ENCODE data around the gene COMMD1. TPM values are rescaled to one million over a fixed set of nuclear protein-coding genes. Genes with fewer than 3 reads are reported as not detected.

COMMD1 gene
- polyA plus RNA-seq, 1 donor (not counting 4 experiments of a cell fraction or from before 2014, with no cell fraction given): 44.8 TPM

DNA sequence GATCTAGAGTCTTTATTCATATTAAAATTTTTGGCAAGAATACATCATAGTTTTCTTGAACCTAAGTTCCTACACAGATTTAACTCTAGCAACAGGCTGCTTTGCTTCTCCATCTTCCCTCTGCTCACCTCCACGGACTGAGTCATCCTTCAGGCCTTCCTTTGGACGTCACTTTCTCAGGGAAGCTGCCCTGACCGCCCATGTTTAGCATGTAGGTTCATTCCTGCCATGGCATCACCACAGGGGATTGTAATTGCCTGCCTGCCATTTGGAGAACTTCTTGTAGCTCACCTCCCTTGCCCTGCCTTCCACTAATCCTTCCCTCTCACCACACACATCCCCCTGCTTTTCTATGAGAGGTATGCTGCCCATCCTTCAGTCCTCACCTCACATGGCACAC is 246.5 kb downstream of the COMMD1 start:
- Histone ChIP-seq H3K79me2 (ENCODE audit: control insufficient read depth, insufficient read depth, low read length) (no peaks in the 10 kb centered on the region), H3K9ac (ENCODE audit: control insufficient read depth, extremely low read depth, insufficient read depth, low read length) (no peak overlapping the region), H3K4me3 (ENCODE audit: control insufficient read depth in 2 of 3, extremely low read depth in 1 of 3, insufficient read depth in 2 of 3, low read depth in 1 of 3, low read length in 3 of 3) (no peak overlapping the region), H3K36me3 (ENCODE audit: control insufficient read depth in 2 of 2, extremely low read depth in 1 of 2, insufficient read depth in 2 of 2, low read length in 2 of 2) (no peaks in the 10 kb centered on the region), H3K27ac (ENCODE audit: control insufficient read depth, insufficient read depth, low read length) (no peak overlapping the region), H3K4me2 (ENCODE audit: control insufficient read depth, extremely low read depth, insufficient read depth, low read depth, low read length) (no peak overlapping the region), H3K27me3 (ENCODE audit: control insufficient read depth, extremely low read depth, insufficient read depth, low read length) (no peaks in the 10 kb centered on the region), H4K20me1 (ENCODE audit: control insufficient read depth, extremely low read depth, insufficient read depth, low read length) (no peaks in the 10 kb centered on the region), H3K4me1 (ENCODE audit: control insufficient read depth, extremely low read depth, insufficient read depth, low read length) (peaks cover 36% of the 10 kb centered on the region), H3K9me1 (ENCODE audit: control insufficient read depth, extremely low read depth, insufficient read depth, low read length) (no peaks in the 10 kb centered on the region), H2AFZ (ENCODE audit: control insufficient read depth, low read length) (no peak overlapping the region), H3K9me3 (ENCODE audit: control insufficient read depth, low read depth, low read length) (no peaks in the 10 kb centered on the region)
- no peak for FAIRE-seq
- TF ChIP-seq CTCF (optimal IDR thresholded peaks at IDR 0.05 in 1 of 3, IDR thresholded peaks at IDR 0.05 in 1 of 3, conservative IDR thresholded peaks at IDR 0.05 in 1 of 3; ENCODE audit: extremely low read depth in 1 of 3, insufficient read depth in 2 of 3, low read length in 3 of 3) (no peak), EZH2 (IDR thresholded peaks at IDR 0.05; ENCODE audit: low read length) (no peak)
- peak; percentile 9 for DNase-seq (ENCODE audit: low read depth, low spot score)
- dilution Hi-C loops (cut with MboI; ENCODE audit: extremely low pct_ligation_motif_present, low sequenced_read_pairs): no loop called here

- Histone ChIP-seq H3K4me3 (ENCODE audit: control insufficient read depth in 2 of 3, extremely low read depth in 1 of 3, insufficient read depth in 2 of 3, low read depth in 1 of 3, low read length in 3 of 3) (no peak overlapping the region), H3K4me1 (ENCODE audit: control insufficient read depth, extremely low read depth, insufficient read depth, low read length) (no peaks in the 10 kb centered on the region), H2AFZ (ENCODE audit: control insufficient read depth, low read length) (no peak overlapping the region), H3K36me3 (ENCODE audit: control insufficient read depth in 2 of 2, extremely low read depth in 1 of 2, insufficient read depth in 2 of 2, low read length in 2 of 2) (no peaks in the 10 kb centered on the region), H3K27me3 (ENCODE audit: control insufficient read depth, extremely low read depth, insufficient read depth, low read length) (no peaks in the 10 kb centered on the region), H3K4me2 (ENCODE audit: control insufficient read depth, extremely low read depth, insufficient read depth, low read depth, low read length) (no peak overlapping the region), H3K27ac (ENCODE audit: control insufficient read depth, insufficient read depth, low read length) (no peak overlapping the region), H3K9me1 (ENCODE audit: control insufficient read depth, extremely low read depth, insufficient read depth, low read length) (no peaks in the 10 kb centered on the region), H3K9ac (ENCODE audit: control insufficient read depth, extremely low read depth, insufficient read depth, low read length) (no peak overlapping the region), H3K79me2 (ENCODE audit: control insufficient read depth, insufficient read depth, low read length) (no peaks in the 10 kb centered on the region), H4K20me1 (ENCODE audit: control insufficient read depth, extremely low read depth, insufficient read depth, low read length) (no peaks in the 10 kb centered on the region), H3K9me3 (ENCODE audit: control insufficient read depth, low read depth, low read length) (no peaks in the 10 kb centered on the region)
- dilution Hi-C loops (cut with MboI; ENCODE audit: extremely low pct_ligation_motif_present, low sequenced_read_pairs): no loop called here
- DNase-seq (ENCODE audit: low read depth, low spot score): no peak
- TF ChIP-seq CTCF (optimal IDR thresholded peaks at IDR 0.05 in 1 of 3, IDR thresholded peaks at IDR 0.05 in 1 of 3, conservative IDR thresholded peaks at IDR 0.05 in 1 of 3; ENCODE audit: extremely low read depth in 1 of 3, insufficient read depth in 2 of 3, low read length in 3 of 3) (no peak), EZH2 (IDR thresholded peaks at IDR 0.05; ENCODE audit: low read length) (no peak)
- no peak for FAIRE-seq
These were observed 251.5 kb downstream of the COMMD1 start for GRCh38 chr2:62156861-62157496.
